Mesodermal cell (in vitro differentiated cells): Measurements from ENCODE around the gene NOS1.
"Not testable (repeated sequence)": the region's sequence is repeated elsewhere in the genome, so short reads cannot be mapped to it uniquely, and the experiment has no call there.

Source experiments
- H3K27ac ChIP-seq: 2 replicates; pipeline ENCODE4 v1.7.0; 2013; ENCODE audit warnings: mild to moderate bottlenecking, low read depth, low read length, moderate library complexity; ENCODE audit not compliant: severe bottlenecking
- H3K36me3 ChIP-seq: 2 replicates; pipeline ENCODE4 v1.7.1; 2013; ENCODE audit warnings: mild to moderate bottlenecking, low read length, moderate library complexity; ENCODE audit not compliant: control insufficient read depth, insufficient read depth
- H3K4me1 ChIP-seq: one replicate; pipeline ENCODE4 v1.7.1; 2013; ENCODE audit warnings: mild to moderate bottlenecking, low read length; ENCODE audit not compliant: insufficient read depth, control insufficient read depth, poor library complexity, severe bottlenecking
- H3K4me3 ChIP-seq: 2 replicates; pipeline ENCODE4 v1.7.0; 2013; ENCODE audit warnings: low read length, control low read depth, mild to moderate bottlenecking; ENCODE audit not compliant: insufficient read depth, poor library complexity, severe bottlenecking; ENCODE audit errors: extremely low read depth
- H3K9me3 ChIP-seq: 2 replicates; pipeline ENCODE4 v1.7.1; 2013; ENCODE audit warnings: mild to moderate bottlenecking, low read length, moderate library complexity; ENCODE audit not compliant: control insufficient read depth
- WGBS, 2 experiments: methylation state at CpG; one replicate each; pipeline ENCODE4 v1.1.5; 2013; ENCODE audit warnings: missing lambda C conversion rate in 2 of 2; ENCODE audit not compliant: insufficient coverage in 2 of 2; 5-methylcytosine and 5-hydroxymethylcytosine counted together

Gene NOS1

GRCh38 chr12:117393656-117394055 lies 32.2 kb upstream of the NOS1 start:
- H3K4me3 ChIP-seq, result no peak overlapping the region
- no peak overlapping the region for H3K27ac ChIP-seq
- 88 to 91% methylated on average over 4 to 7 of the region's 7 CpGs for WGBS, 2 experiments
- H3K9me3 ChIP-seq, result no peaks in the 10 kb centered on the region
- H3K36me3 ChIP-seq, result no peaks in the 10 kb centered on the region
- H3K4me1 ChIP-seq, result no peaks in the 10 kb centered on the region

DNA sequence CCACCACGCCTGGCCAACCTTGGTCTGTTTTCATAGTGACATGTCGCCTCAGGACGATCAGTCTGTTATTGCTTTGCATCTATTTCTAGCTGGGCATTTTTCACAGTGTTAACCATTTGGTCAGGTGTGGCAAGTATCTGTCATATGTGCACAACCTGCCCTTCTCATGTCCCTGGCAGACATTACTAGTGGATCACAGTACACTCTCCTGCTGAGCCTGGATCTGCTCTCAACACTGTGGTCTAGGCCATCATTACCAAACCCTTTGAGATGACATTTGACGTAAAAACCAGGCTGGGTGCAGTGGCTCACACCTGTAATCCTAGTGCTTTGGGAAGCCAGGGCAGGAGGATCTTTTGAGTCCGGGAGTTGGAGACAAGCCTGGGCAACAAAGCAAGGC lies 29.4 kb upstream of the NOS1 start:
- 91 to 96% methylated on average over 3 to 5 of the region's 5 CpGs for WGBS, 2 experiments
- no peaks in the 10 kb centered on the region for H3K9me3 ChIP-seq
- H3K36me3 ChIP-seq, result no peaks in the 10 kb centered on the region
- H3K4me3 ChIP-seq, result no peak overlapping the region
- no peaks in the 10 kb centered on the region for H3K4me1 ChIP-seq
- no peak overlapping the region for H3K27ac ChIP-seq

DNA sequence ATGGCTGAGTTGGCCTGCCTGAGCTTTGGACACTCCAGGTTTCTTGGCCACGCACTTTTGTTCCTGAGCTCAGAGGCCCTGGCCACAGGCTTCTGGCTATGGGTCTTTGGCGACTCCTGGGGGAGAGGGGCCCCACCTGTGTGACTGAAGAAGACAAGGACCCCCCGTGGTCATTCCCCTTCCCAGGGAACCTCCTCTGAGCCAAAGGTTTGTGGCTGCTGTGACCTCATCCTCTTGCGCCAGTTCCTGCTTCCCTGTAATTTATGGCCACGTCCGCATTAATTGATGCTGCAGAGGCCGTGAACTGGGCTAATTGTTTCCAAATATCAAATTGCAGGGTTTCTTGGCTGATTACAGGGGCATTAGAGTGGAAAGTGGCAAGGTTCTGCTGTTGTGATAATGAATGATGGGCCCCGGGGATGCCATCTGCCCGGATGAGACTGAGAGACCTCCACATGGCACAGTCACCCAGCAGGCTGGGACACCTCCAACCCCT lies 27.6 kb upstream of the NOS1 start:
- no peak overlapping the region for H3K27ac ChIP-seq
- 89% methylated on average over 7 to 9 of the region's 9 CpGs for WGBS, 2 experiments
- H3K36me3 ChIP-seq, result no peaks in the 10 kb centered on the region
- H3K4me1 ChIP-seq, result no peaks in the 10 kb centered on the region
- H3K4me3 ChIP-seq, result no peak overlapping the region
- H3K9me3 ChIP-seq, result no peaks in the 10 kb centered on the region

DNA sequence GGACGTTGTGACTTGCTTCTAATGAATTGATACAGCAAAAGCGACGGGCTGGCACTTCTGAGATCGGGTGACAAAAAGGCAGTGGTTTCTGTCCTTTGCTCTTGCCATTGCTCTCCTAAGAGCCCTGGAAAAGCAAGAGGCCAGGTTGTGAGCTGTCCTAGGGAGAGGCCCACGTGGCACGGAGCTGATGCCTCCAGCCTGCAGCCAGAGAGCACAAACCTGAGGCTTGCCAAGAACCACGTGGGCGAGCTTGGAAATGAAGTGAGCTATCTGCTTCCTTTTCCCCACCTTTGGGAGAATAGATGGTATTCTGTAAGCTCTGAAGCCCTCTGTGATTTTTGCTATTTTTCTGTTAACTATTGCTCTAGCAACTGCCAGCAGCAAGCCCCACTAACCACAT lies 26.4 kb upstream of the NOS1 start:
- Histone ChIP-seq H3K36me3 (no peaks in the 10 kb centered on the region), H3K4me3 (no peak overlapping the region), H3K9me3 (no peaks in the 10 kb centered on the region), H3K27ac (no peak overlapping the region), H3K4me1 (no peaks in the 10 kb centered on the region)
- 88 to 93% methylated on average over 6 to 7 of the region's 8 CpGs for WGBS, 2 experiments

GRCh38 chr12:117384735-117385134 lies 23.3 kb upstream of the NOS1 start:
- no peak overlapping the region for H3K4me3 ChIP-seq
- no peaks in the 10 kb centered on the region for H3K4me1 ChIP-seq
- 89% methylated on average over 7 of the region's 7 CpGs for WGBS, 2 experiments
- H3K36me3 ChIP-seq, result no peaks in the 10 kb centered on the region
- no peak overlapping the region for H3K27ac ChIP-seq
- peaks cover 3% of the 10 kb centered on the region for H3K9me3 ChIP-seq

DNA sequence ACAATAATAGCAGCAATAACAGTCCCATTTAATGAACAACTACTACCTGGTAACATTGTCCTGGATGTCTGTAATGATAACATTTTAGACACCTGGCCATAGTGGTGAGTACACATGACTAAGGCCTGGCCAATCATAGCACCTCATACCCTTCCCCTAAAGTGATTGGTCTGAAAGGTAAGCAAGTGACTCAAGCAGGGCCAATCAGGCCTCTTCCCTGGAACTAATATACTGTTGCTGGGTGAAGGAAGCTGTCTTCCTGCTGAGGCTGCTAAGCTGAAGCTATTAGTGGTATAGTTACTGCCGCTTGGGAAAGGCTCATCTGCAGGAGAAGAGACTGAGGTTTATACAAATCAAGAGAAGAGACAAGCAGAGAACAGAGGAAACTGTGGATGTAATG lies 18.7 kb upstream of the NOS1 start:
- no peaks in the 10 kb centered on the region for H3K4me1 ChIP-seq
- no peak overlapping the region for H3K27ac ChIP-seq
- WGBS, 2 experiments, result 88% methylated on average over 1 of the region's 1 CpG; no CpG with 5 or more reads in 1 of the 2 experiments
- H3K36me3 ChIP-seq, result no peaks in the 10 kb centered on the region
- peaks cover 3% of the 10 kb centered on the region for H3K9me3 ChIP-seq
- no peak overlapping the region for H3K4me3 ChIP-seq

GRCh38 chr12:117377758-117378157 lies 16.3 kb upstream of the NOS1 start:
- Histone ChIP-seq H3K27ac (no peak overlapping the region), H3K4me1 (no peaks in the 10 kb centered on the region), H3K9me3 (peaks cover 3% of the 10 kb centered on the region), H3K4me3 (no peak overlapping the region), H3K36me3 (no peaks in the 10 kb centered on the region)
- no CpG with 5 or more reads among the region's 2 CpGs for WGBS, 2 experiments

GRCh38 chr12:117370588-117370987 lies 9.2 kb upstream of the NOS1 start:
- no peak overlapping the region for H3K4me3 ChIP-seq
- H3K9me3 ChIP-seq, result no peaks in the 10 kb centered on the region
- no peaks in the 10 kb centered on the region for H3K4me1 ChIP-seq
- H3K27ac ChIP-seq, result no peak overlapping the region
- 44 to 60% methylated on average over 2 of the region's 3 CpGs for WGBS, 2 experiments
- H3K36me3 ChIP-seq, result no peaks in the 10 kb centered on the region

DNA sequence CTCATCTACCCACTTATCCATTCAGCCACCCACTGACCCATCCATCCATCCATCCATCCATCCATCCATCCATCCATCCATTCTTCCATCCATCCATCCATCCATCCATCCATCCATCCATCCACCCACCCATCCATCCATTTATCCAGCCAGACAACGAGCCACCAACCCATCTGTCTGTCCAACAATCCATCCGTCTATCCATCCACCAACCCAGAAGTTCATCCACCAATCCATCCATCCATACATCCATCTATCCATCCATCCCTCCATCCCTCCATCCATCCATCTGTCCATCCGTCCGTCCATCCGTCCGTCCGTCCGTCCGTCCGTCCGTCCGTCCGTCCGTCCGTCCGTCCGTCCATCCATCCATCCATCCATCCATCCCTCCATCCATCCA lies 8.6 kb upstream of the NOS1 start:
- WGBS, 2 experiments, result 82 to 89% methylated on average over 2 to 8 of the region's 17 CpGs
- not testable (repeated sequence) for H3K4me1 ChIP-seq

GRCh38 chr12:117367006-117367638 lies 5.7 kb upstream of the NOS1 start:
- Histone ChIP-seq H3K36me3 (no peaks in the 10 kb centered on the region), H3K4me1 (no peaks in the 10 kb centered on the region)
- WGBS, 2 experiments, result 10 to 16% methylated on average over 9 to 10 of the region's 12 CpGs

More for the DNA sequence above, 8.6 kb upstream of the NOS1 start:
- not testable (repeated sequence) for H3K36me3 ChIP-seq, H3K4me3 ChIP-seq, H3K9me3 ChIP-seq, H3K27ac ChIP-seq

DNA sequence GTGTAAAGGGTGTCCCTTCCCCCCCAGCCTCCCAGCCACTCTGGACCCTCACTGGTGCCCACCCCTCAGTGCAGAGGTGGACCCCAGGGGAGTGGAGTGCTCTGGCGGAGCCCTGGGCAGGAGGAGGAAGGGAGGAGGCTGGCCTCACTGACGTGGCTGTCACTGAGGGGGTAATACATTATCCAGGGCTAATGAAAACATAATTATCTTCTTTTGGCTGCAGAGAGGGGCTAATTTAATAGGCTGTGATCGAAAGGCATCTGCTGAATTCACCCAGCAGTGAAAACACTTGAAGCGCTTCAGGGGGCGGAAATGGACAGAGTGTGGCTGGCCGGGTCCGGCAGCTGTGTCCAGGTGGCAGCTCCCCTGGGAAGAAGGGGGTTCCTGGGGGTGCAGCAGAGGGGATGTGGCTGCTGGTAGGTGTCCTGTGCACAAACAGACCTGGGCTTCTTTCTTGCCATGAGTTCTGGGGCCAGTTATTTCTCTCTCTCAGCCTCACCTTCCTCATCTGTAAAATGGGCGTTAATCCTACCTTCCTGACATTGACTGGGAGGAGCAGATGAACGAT lies 3.7 kb upstream of the NOS1 start:
- WGBS, 2 experiments, result 67 to 87% methylated on average over 5 of the region's 9 CpGs
- no peak overlapping the region for H3K27ac ChIP-seq
- H3K9me3 ChIP-seq, result no peaks in the 10 kb centered on the region
- H3K4me3 ChIP-seq, result no peak overlapping the region
- no peaks in the 10 kb centered on the region for H3K36me3 ChIP-seq
- H3K4me1 ChIP-seq, result peaks cover 2% of the 10 kb centered on the region

More at GRCh38 chr12:117367006-117367638, 5.7 kb upstream of the NOS1 start:
- no peaks in the 10 kb centered on the region for H3K9me3 ChIP-seq
- no peak overlapping the region for H3K27ac ChIP-seq
- no peak overlapping the region for H3K4me3 ChIP-seq
